HepG2 (cell line): ENCODE results near the gene DDX39B. TPM values are rescaled to one million over a fixed set of nuclear protein-coding genes. Genes with fewer than 3 reads are reported as not detected.
A peak's percentile ranks its signal among the peaks of the same experiment; 100 is the strongest.

ENCODE experiments used
- CBX2 ChIP-seq, 2 experiments: fragments of 200-600 bp in 1 of 2; sonication (generic); formaldehyde crosslinking in 1 of 2; IDR thresholded peaks; 2 replicates each; pipeline versions ENCODE4 v1.7.0 to v1.8.1; 2018 to 2022; ENCODE audit warnings: low read depth in 2 of 2, low read length in 1 of 2, mild to moderate bottlenecking in 1 of 2, missing genetic modification reagents in 1 of 2
- CEBPB ChIP-seq: IDR thresholded peaks from 2 replicates; pipeline ENCODE4 v1.6.1; 2011; ENCODE audit warnings: low read depth, low read length, improper control_type of control experiment, borderline replicate concordance
- CENPBD1 ChIP-seq: sonication (generic); formaldehyde crosslinking; IDR thresholded peaks from 2 replicates; pipeline ENCODE4 v1.8.0; 2022; ENCODE audit warnings: missing genetic modification reagents, low read depth, mild to moderate bottlenecking, borderline replicate concordance
- FOXP1 ChIP-seq, 2 experiments: fragments of 450-650 bp in 1 of 2; IDR thresholded peaks; 2 replicates each; pipeline ENCODE4 v1.6.1; 2017 to 2018; ENCODE audit warnings: antibody characterized with exemption in 1 of 2
- HMGA1 ChIP-seq: sonication (generic); formaldehyde crosslinking; conservative IDR thresholded peaks from 2 replicates; pipeline ENCODE4 v1.4.0; 2020; ENCODE audit warnings: missing genetic modification reagents
- HOXA5 ChIP-seq: sonication (generic); formaldehyde crosslinking; IDR thresholded peaks from 2 replicates; pipeline ENCODE4 v1.4.0; 2020; ENCODE audit warnings: missing genetic modification reagents
- KDM6A ChIP-seq: IDR thresholded peaks from 2 replicates; pipeline ENCODE4 v1.6.1; 2016; ENCODE audit warnings: low read depth
- MTA3 ChIP-seq: sonication (generic); formaldehyde crosslinking; IDR thresholded peaks from 2 replicates; pipeline ENCODE4 v1.4.0; 2020; ENCODE audit warnings: missing genetic modification reagents
- MTF1 ChIP-seq: sonication (generic); formaldehyde crosslinking; IDR thresholded peaks from 2 replicates; pipeline ENCODE4 v1.5.0; 2020; ENCODE audit warnings: missing genetic modification reagents
- NFE2L1 ChIP-seq: sonication (generic); formaldehyde crosslinking; IDR thresholded peaks from 2 replicates; pipeline ENCODE4 v1.4.0; 2020; ENCODE audit warnings: missing genetic modification reagents, mild to moderate bottlenecking, borderline replicate concordance
- NONO ChIP-seq, 2 experiments: fragments of 450-650 bp in 1 of 2; sonication (generic) in 1 of 2; formaldehyde crosslinking in 1 of 2; IDR thresholded peaks in 1 of 2; conservative IDR thresholded peaks in 1 of 2; 2 replicates each; pipeline versions ENCODE4 v1.6.1 to v1.8.0; 2017 to 2022; ENCODE audit warnings: mild to moderate bottlenecking in 1 of 2, missing genetic modification reagents in 1 of 2, moderate library complexity in 1 of 2
- PCBP1 ChIP-seq: fragments of 200-400 bp; formaldehyde crosslinking; IDR thresholded peaks from 2 replicates; pipeline ENCODE4 v1.6.1; 2017; ENCODE audit warnings: mild to moderate bottlenecking, low read depth, low read length, borderline replicate concordance
- PHF8 ChIP-seq: sonication (generic); formaldehyde crosslinking; IDR thresholded peaks from 2 replicates; pipeline ENCODE4 v1.5.0; 2020; ENCODE audit warnings: missing genetic modification reagents
- POLR2AphosphoS2 ChIP-seq: IDR thresholded peaks from 2 replicates; pipeline ENCODE4 v1.6.1; 2011; ENCODE audit warnings: low read depth, low read length, improper control_type of control experiment
- SRSF4 ChIP-seq: fragments of 200-400 bp; formaldehyde crosslinking; IDR thresholded peaks from one replicate; pipeline ENCODE4 v1.6.1; 2018; ENCODE audit warnings: mild to moderate bottlenecking, low read depth, low read length, moderate library complexity; ENCODE audit not compliant: poor library complexity, severe bottlenecking
- TCF12 ChIP-seq, 2 experiments: fragments of 450-650 bp in 1 of 2; sonication (generic) in 1 of 2; formaldehyde crosslinking in 1 of 2; IDR thresholded peaks; 2 replicates each; pipeline versions ENCODE4 v1.6.1 to v1.8.0; 2017 to 2022; ENCODE audit warnings: antibody characterized with exemption in 1 of 2, mild to moderate bottlenecking in 1 of 2, missing genetic modification reagents in 1 of 2, moderate library complexity in 1 of 2
- TEF ChIP-seq: sonication (generic); formaldehyde crosslinking; IDR thresholded peaks from 2 replicates; pipeline ENCODE4 v1.5.0; 2020; ENCODE audit warnings: missing genetic modification reagents
- TSC22D2 ChIP-seq: sonication (generic); formaldehyde crosslinking; IDR thresholded peaks from 2 replicates; pipeline ENCODE4 v1.5.1; 2020; ENCODE audit warnings: missing genetic modification reagents, mild to moderate bottlenecking, borderline replicate concordance
- ZFP36L1 ChIP-seq: sonication (generic); formaldehyde crosslinking; IDR thresholded peaks from 2 replicates; pipeline ENCODE4 v1.8.0; 2022; ENCODE audit warnings: mild to moderate bottlenecking, missing genetic modification reagents, moderate library complexity
- ZFP37 ChIP-seq: sonication (generic); formaldehyde crosslinking; IDR thresholded peaks from 2 replicates; pipeline ENCODE4 v1.4.0; 2020; ENCODE audit warnings: missing genetic modification reagents, borderline replicate concordance
- ZFY ChIP-seq: sonication (generic); formaldehyde crosslinking; IDR thresholded peaks from 2 replicates; pipeline ENCODE4 v1.4.0; 2020; ENCODE audit warnings: missing genetic modification reagents
- ZNF383 ChIP-seq: sonication (generic); formaldehyde crosslinking; IDR thresholded peaks from 2 replicates; pipeline ENCODE4 v1.4.0; 2020; ENCODE audit warnings: missing genetic modification reagents, mild to moderate bottlenecking, borderline replicate concordance
- ZNF558 ChIP-seq: sonication (generic); formaldehyde crosslinking; IDR thresholded peaks from 2 replicates; pipeline ENCODE4 v1.9.0; 2022; ENCODE audit warnings: mild to moderate bottlenecking, missing genetic modification reagents, borderline replicate concordance
- ZNF564 ChIP-seq: sonication (generic); formaldehyde crosslinking; IDR thresholded peaks from 2 replicates; pipeline ENCODE4 v1.8.1; 2023; ENCODE audit warnings: mild to moderate bottlenecking, missing genetic modification reagents
- ZNF749 ChIP-seq: sonication (generic); formaldehyde crosslinking; IDR thresholded peaks from 2 replicates; pipeline ENCODE4 v1.8.0; 2022; ENCODE audit warnings: mild to moderate bottlenecking, missing genetic modification reagents, moderate library complexity, borderline replicate concordance
- ZSCAN5A ChIP-seq: sonication (generic); formaldehyde crosslinking; IDR thresholded peaks from 2 replicates; pipeline ENCODE4 v1.8.0; 2022; ENCODE audit warnings: mild to moderate bottlenecking, missing genetic modification reagents, borderline replicate concordance
- polyA plus RNA-seq, 8 experiments: library from polyadenylated mRNA; depleted of rRNA in 3 of 8; stranded (reverse) in 7 of 8; unstranded in 1 of 8; fragments of >200 nt; fragmentation: Illumina TruSeq in 4 of 8; extraction: Trizol in 4 of 8; gene quantifications; 2 replicates each; pipeline versions ENCODE4 v1.2.1 to v1.2.3, GENCODE V29; 2011 to 2016; ENCODE audit warnings: low read depth in 4 of 8, missing spikeins in 1 of 8, mixed read lengths in 1 of 8; ENCODE audit not compliant: insufficient read depth in 1 of 8
- total RNA-seq, 5 experiments: library from RNA; depleted of rRNA; stranded (reverse); fragments of >200 nt; fragmentation: Illumina TruSeq; extraction: Trizol; gene quantifications; 2 replicates each; pipeline ENCODE4 v1.2.3, GENCODE V29; 2016; ENCODE audit warnings: low read depth in 1 of 5

Gene DDX39B
- total and polyA plus RNA-seq, 2 of the 13 experiments (the other 11 are each of a cell fraction or from before 2014, with no cell fraction given), result 570 to 678 TPM

GRCh38 chr6:31541658-31542521, at the start of gene DDX39B (continued):
- TF ChIP-seq ZNF383, result no peak
- no peak for TF ChIP-seq SRSF4
- TF ChIP-seq ZNF564 (CRISPR knock-in tag), result peak; percentile 96
- TF ChIP-seq PCBP1, result no peak
- TF ChIP-seq TCF12 (IDR thresholded peaks at IDR 0.05), result no peak
- no peak for TF ChIP-seq TCF12 (CRISPR knock-in tag; IDR thresholded peaks at IDR 0.05)
- peak; percentile 96 for TF ChIP-seq ZFP37 (CRISPR knock-in tag)
- TF ChIP-seq TEF (CRISPR knock-in tag), result peak; percentile 14; the same call in 1 of the 2 replicates
- TF ChIP-seq KDM6A (CRISPR knock-in tag), result no peak
- TF ChIP-seq MTA3 (CRISPR knock-in tag), result no peak
- peak; percentile 66; the same call in 1 of the 2 replicates for TF ChIP-seq ZNF558 (CRISPR knock-in tag)
- TF ChIP-seq CEBPB, result peak; percentile 17; the same call in 1 of the 2 replicates
- TF ChIP-seq PHF8 (CRISPR knock-in tag), result peak; percentile 82
- TF ChIP-seq MTF1, result no peak; the same call in 1 of the 2 replicates
- peak; percentile 99 for TF ChIP-seq ZFY (CRISPR knock-in tag)
- TF ChIP-seq CENPBD1 (CRISPR knock-in tag), result peak; percentile 56; the same call in 1 of the 2 replicates
- no peak for TF ChIP-seq CBX2 (IDR thresholded peaks at IDR 0.05; ENCODE audit: low read depth, low read length)
- 0 out of 2 replicates have a peak, but pooled peaks have one; percentile 57 for TF ChIP-seq CBX2 (CRISPR knock-in tag; IDR thresholded peaks at IDR 0.05; ENCODE audit: low read depth)
- no peak for TF ChIP-seq NFE2L1 (CRISPR knock-in tag)
- peak; percentile 76 for TF ChIP-seq TSC22D2
- peak; percentile 73; the same call in 1 of the 2 replicates for TF ChIP-seq ZFP36L1
- peak; percentile 97 for TF ChIP-seq HOXA5 (CRISPR knock-in tag)
- TF ChIP-seq ZNF749, result peak; percentile 26
- no peak for TF ChIP-seq NONO (IDR thresholded peaks at IDR 0.05)
- peak; percentile 95 for TF ChIP-seq NONO (CRISPR knock-in tag; conservative IDR thresholded peaks at IDR 0.05)
- TF ChIP-seq HMGA1 (CRISPR knock-in tag), result no peak
- TF ChIP-seq POLR2AphosphoS2, result peak; percentile 83
- no peak for TF ChIP-seq FOXP1 (IDR thresholded peaks at IDR 0.05)
- TF ChIP-seq FOXP1 (CRISPR knock-in tag; IDR thresholded peaks at IDR 0.05), result no peak
- TF ChIP-seq ZSCAN5A (CRISPR knock-in tag), result no peak; the same call in 1 of the 2 replicates
